Liver (tissue), 9 donors: Measurements from ENCODE around the gene NR1I3. TPM values are rescaled to one million over a fixed set of nuclear protein-coding genes. Genes with fewer than 3 reads are reported as not detected.
"Not testable (repeated sequence)": the region's sequence is repeated elsewhere in the genome, so short reads cannot be mapped to it uniquely, and the experiment has no call there.

Source experiments
- DNase-seq: peaks from one replicate; pipeline ENCODE4 v3.0.0-alpha.2; 2017; ENCODE audit warnings: low spot score
- H3K27ac ChIP-seq, 2 donors: one replicate each; pipeline ENCODE4 v1.7.0; 2013; ENCODE audit warnings: inconsistent platforms in 2 of 2, low read length in 2 of 2, control low read depth in 1 of 2, low read depth in 1 of 2, mild to moderate bottlenecking in 1 of 2
- H3K27me3 ChIP-seq, 4 donors: one replicate each; pipeline versions ENCODE4 v1.6.1 to v1.7.0; 2013; ENCODE audit warnings: low read length in 3 of 4, inconsistent platforms in 1 of 4, mild to moderate bottlenecking in 1 of 4, moderate library complexity in 1 of 4; ENCODE audit not compliant: control insufficient read depth in 4 of 4, insufficient read depth in 4 of 4
- H3K36me3 ChIP-seq, 4 donors: one replicate each; pipeline versions ENCODE4 v1.6.1 to v1.7.0; 2013; ENCODE audit warnings: low read length in 3 of 4, mild to moderate bottlenecking in 3 of 4, low read depth in 1 of 4, moderate library complexity in 1 of 4; ENCODE audit not compliant: control insufficient read depth in 4 of 4, insufficient read depth in 3 of 4
- H3K4me1 ChIP-seq, 4 donors: one replicate each; pipeline versions ENCODE4 v1.6.1 to v1.7.0; 2013; ENCODE audit warnings: low read length in 3 of 4, mild to moderate bottlenecking in 3 of 4, moderate library complexity in 1 of 4; ENCODE audit not compliant: control insufficient read depth in 4 of 4, insufficient read depth in 4 of 4
- H3K4me3 ChIP-seq, 3 donors: one replicate each; pipeline versions ENCODE4 v1.6.1 to v1.7.0; 2013; ENCODE audit warnings: low read length in 3 of 3, control low read depth in 1 of 3, low read depth in 1 of 3, mild to moderate bottlenecking in 1 of 3
- H3K9ac ChIP-seq, 2 donors: one replicate each; pipeline ENCODE4 v1.7.0; 2013; ENCODE audit warnings: low read length in 2 of 2, mild to moderate bottlenecking in 2 of 2, moderate library complexity in 2 of 2, control low read depth in 1 of 2, low read depth in 1 of 2
- H3K9me3 ChIP-seq, 4 donors: one replicate each; pipeline versions ENCODE4 v1.6.1 to v1.7.0; 2013; ENCODE audit warnings: low read length in 3 of 4; ENCODE audit not compliant: control insufficient read depth in 4 of 4
- FOXA1 ChIP-seq: IDR thresholded peaks from 2 replicates; pipeline ENCODE4 v1.6.1; 2016; ENCODE audit warnings: antibody characterized with exemption
- GABPA ChIP-seq, 2 donors: IDR thresholded peaks in 1 of 2; conservative IDR thresholded peaks in 1 of 2; 2 replicates each; pipeline ENCODE4 v1.6.1; 2016; ENCODE audit warnings: antibody characterized with exemption in 2 of 2, mild to moderate bottlenecking in 1 of 2, moderate library complexity in 1 of 2
- HNF4G ChIP-seq: IDR thresholded peaks from 2 replicates; pipeline ENCODE4 v1.6.1; 2016; ENCODE audit warnings: antibody characterized with exemption
- JUND ChIP-seq, 2 donors: IDR thresholded peaks; 2 replicates each; pipeline ENCODE4 v1.6.1; 2016; ENCODE audit warnings: antibody characterized with exemption in 2 of 2
- MAX ChIP-seq: IDR thresholded peaks from 2 replicates; pipeline ENCODE4 v1.6.1; 2016; ENCODE audit warnings: antibody characterized with exemption
- RAD21 ChIP-seq, 2 donors: IDR thresholded peaks; 2 replicates each; pipeline ENCODE4 v1.6.1; 2016; ENCODE audit warnings: antibody characterized with exemption in 2 of 2, mild to moderate bottlenecking in 2 of 2
- REST ChIP-seq: IDR thresholded peaks from 2 replicates; pipeline ENCODE4 v1.6.1; 2016; ENCODE audit warnings: antibody characterized with exemption, mild to moderate bottlenecking
- RXRA ChIP-seq, 2 donors: IDR thresholded peaks; 2 replicates each; pipeline ENCODE4 v1.6.1; 2017 to 2018; ENCODE audit warnings: antibody characterized with exemption in 2 of 2, mild to moderate bottlenecking in 1 of 2
- SP1 ChIP-seq: IDR thresholded peaks from 2 replicates; pipeline ENCODE4 v1.6.1; 2018; ENCODE audit warnings: antibody characterized with exemption, mild to moderate bottlenecking
- YY1 ChIP-seq: IDR thresholded peaks from 2 replicates; pipeline ENCODE4 v1.6.1; 2016; ENCODE audit warnings: antibody characterized with exemption, mild to moderate bottlenecking
- WGBS: extraction: QIAGEN DNeasy Blood & Tissue Kit; methylation state at CpG from one replicate; pipeline ENCODE4 v1.1.7; 2013; 5-methylcytosine and 5-hydroxymethylcytosine counted together
- polyA plus RNA-seq, 2 donors: library from polyadenylated mRNA; stranded (reverse) in 1 of 2; unstranded in 1 of 2; fragments of 200-250 nt in 1 of 2; fragments of >200 nt in 1 of 2; fragmentation: Nextera tagmentation in 1 of 2; extraction: Ambion mirVana in 1 of 2; gene quantifications; one replicate each; pipeline versions ENCODE4 v1.2.1 to v1.2.3, GENCODE V29; 2013 to 2015
- total RNA-seq, 2 donors: library from RNA; depleted of rRNA; stranded (reverse); fragments of >200 nt; gene quantifications; one replicate each; pipeline ENCODE4 v1.2.3, GENCODE V29; 2014
- TF ChIP-seq, protein P1 (sequence below): IDR thresholded peaks from 2 replicates; pipeline ENCODE4 v1.6.1; 2016; ENCODE audit warnings: antibody characterized with exemption
- TF ChIP-seq, protein P2 (sequence below): IDR thresholded peaks from 2 replicates; pipeline ENCODE4 v1.6.1; 2016; ENCODE audit warnings: antibody characterized with exemption
- donor health status: healthy.
- donor health status: healthy.
- donor health status: healthy.
- donor health status: healthy.
- donor health status: healthy.

The NR1I3 gene
- total and polyA plus RNA-seq, 4 donors, result 10.4 to 128 (median 47.7) TPM

DNA sequence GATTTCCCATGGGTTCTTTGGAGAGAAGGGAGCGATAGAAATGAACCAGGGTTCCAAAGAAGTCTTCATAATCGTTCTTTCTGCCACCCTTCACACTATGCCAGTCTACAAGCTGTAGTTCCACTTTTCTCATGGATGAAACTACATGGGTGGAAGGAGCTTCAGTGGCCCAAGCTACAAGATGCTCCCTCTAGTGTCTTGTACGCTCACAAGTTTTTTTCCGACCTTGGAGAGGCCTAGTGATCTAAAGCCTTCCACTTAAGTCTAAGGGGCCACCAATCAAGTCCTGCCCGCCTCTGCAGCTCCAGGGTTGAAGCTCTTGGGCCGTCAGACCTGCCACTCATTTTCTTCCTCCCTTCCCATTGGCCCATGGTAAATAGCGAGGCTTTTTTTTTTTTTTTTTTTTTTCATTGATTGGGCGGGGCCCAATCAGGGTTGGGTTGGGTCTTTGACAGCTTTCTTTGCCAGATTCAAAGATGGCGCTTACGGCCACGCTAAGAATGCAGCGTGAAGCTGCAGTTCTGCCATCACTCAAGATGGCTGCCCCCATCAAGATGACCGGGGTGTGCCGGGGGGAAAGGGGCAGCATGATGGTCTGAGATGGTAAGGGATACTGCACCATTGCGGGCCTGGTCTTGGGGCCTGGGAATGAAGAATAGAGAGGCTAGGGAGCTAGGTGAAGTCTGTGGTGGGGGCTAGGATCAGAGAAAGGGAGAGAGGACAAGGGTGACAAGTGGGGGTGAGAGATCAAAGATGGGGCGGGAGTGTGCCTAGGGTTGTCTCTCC lies 12.3 kb downstream of the NR1I3 start, which contains the start of gene TOMM40L (continued):
- TF ChIP-seq REST (peak; percentile 89), SP1 (peak; percentile 85), YY1 (peak; percentile 100)

- H3K4me1 ChIP-seq, result peaks cover 0 to 50% (median 27%) of the 10 kb centered on the region in 4 donors
Measured at GRCh38 chr1:161225178-161225533, 12.8 kb downstream of the NR1I3 start.

DNA sequence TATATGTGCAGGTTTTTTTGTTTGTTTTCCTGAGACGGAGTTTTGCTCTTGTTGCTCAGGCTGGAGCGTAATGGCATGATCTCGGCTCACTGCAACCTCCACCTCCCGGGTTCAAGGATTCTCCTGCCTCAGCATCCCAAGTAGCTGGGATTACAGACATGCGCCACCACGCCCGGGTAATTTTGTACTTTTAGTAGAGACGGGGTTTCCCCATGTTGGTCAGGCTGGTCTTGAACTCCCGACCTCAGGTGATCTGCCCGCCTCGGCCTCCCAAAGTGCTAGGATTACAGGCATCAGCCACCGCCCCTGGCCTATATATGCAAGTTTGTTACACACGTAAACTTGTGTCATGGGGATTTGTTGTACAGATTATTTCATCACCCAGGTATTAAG lies 13.3 kb downstream of the NR1I3 start:
- H3K27ac ChIP-seq, result peak overlapping the region; percentile 75
- not testable (repeated sequence) for DNase-seq, H3K36me3 ChIP-seq, H3K9ac ChIP-seq, H3K27me3 ChIP-seq, H3K9me3 ChIP-seq
- peak overlapping the region in 2 of 3 donors; percentile 26 to 32 for H3K4me3 ChIP-seq
- WGBS, result 33% methylated on average over 13 of the region's 13 CpGs
- peaks cover 0 to 49% (median 29%) of the 10 kb centered on the region in 4 donors for H3K4me1 ChIP-seq

More at GRCh38 chr1:161225178-161225533, 12.8 kb downstream of the NR1I3 start:
- TF ChIP-seq, protein P1, sequence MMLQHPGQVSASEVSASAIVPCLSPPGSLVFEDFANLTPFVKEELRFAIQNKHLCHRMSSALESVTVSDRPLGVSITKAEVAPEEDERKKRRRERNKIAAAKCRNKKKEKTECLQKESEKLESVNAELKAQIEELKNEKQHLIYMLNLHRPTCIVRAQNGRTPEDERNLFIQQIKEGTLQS, result no peak
- no peak for TF ChIP-seq RXRA (IDR thresholded peaks at IDR 0.05)
- H3K9me3 ChIP-seq, result no peaks in the 10 kb centered on the region
- DNase-seq, result no peak
- no peaks in the 10 kb centered on the region for H3K27me3 ChIP-seq
- H3K27ac ChIP-seq, result peak overlapping the region; percentile 75
- peak overlapping the region in 1 of 2 donors; percentile 5 for H3K9ac ChIP-seq
- peaks cover 3 to 14% (median 7%) of the 10 kb centered on the region in 4 donors for H3K36me3 ChIP-seq
- H3K4me3 ChIP-seq, result peak overlapping the region in 2 of 3 donors; percentile 17 to 25
- 38% methylated on average over 7 of the region's 7 CpGs for WGBS

DNA sequence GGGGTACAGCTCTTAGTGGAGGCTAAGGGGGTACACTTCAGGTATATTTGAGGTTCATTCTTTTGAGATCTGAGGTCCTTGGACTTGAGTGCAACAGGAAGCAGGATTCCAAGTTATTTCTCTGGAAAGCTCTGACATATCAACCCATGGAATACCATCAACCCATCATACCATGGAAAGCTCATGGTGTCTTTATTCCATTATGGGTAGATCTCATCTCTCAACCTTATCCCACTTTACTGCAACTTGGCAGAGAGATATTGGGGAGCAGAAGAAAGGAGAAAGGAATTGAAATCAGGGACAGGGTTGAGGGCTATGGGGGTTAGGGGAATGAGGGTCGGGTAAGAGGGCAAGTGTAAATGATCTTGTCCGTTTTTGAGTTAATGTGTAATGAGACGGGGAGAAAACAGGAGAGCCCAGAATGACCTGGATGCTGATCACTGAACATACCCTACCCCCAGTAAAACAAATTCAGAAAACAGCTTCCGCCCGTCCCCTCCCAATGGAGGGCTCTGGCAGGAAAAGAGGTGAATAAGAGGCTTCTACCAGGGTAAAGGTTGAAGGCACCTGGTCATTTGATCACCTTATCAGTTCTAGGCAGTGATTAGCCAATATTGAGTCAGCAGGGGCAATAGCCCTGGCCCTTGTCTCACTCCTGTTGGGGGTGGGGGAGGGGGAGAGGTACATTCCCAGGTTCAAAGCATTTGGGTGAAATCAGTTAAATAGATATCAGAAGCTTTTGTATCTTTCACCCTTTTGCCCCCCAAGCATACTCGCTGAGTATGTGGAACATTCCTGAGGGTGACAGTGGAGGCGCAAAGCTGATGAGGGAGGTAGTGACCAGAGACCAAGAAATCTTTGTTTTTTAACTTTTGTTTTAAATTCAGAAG lies 14.0 kb downstream of the NR1I3 start:
- Histone ChIP-seq H3K4me3 (peak overlapping the region in 2 of 3 donors; percentile 44 to 68), H3K36me3 (peaks cover 0 to 6% (median under 1%) of the 10 kb centered on the region in 4 donors), H3K27ac (peak overlapping the region; percentile 93 to 100), H3K9ac (peak overlapping the region in 1 of 2 donors; percentile 47), H3K4me1 (peaks cover 0 to 53% (median 30%) of the 10 kb centered on the region in 4 donors), H3K27me3 (no peaks in the 10 kb centered on the region), H3K9me3 (no peaks in the 10 kb centered on the region)
- WGBS, result 32% methylated on average over 7 of the region's 7 CpGs
- peak; percentile 71 for DNase-seq
- TF ChIP-seq RAD21 (IDR thresholded peaks at IDR 0.05) (peak; percentile 39 to 51), GABPA (IDR thresholded peaks at IDR 0.05 in 1 of 2, conservative IDR thresholded peaks at IDR 0.05 in 1 of 2) (peak in 1 of 2 donors; percentile 78), YY1 (peak; percentile 85), HNF4G (peak; percentile 33), MAX (peak; percentile 70), FOXA1 (peak; percentile 59), SP1 (peak; percentile 99), JUND (IDR thresholded peaks at IDR 0.05) (peak; percentile 81 to 94), REST (peak; percentile 77)
- TF ChIP-seq, protein P2, sequence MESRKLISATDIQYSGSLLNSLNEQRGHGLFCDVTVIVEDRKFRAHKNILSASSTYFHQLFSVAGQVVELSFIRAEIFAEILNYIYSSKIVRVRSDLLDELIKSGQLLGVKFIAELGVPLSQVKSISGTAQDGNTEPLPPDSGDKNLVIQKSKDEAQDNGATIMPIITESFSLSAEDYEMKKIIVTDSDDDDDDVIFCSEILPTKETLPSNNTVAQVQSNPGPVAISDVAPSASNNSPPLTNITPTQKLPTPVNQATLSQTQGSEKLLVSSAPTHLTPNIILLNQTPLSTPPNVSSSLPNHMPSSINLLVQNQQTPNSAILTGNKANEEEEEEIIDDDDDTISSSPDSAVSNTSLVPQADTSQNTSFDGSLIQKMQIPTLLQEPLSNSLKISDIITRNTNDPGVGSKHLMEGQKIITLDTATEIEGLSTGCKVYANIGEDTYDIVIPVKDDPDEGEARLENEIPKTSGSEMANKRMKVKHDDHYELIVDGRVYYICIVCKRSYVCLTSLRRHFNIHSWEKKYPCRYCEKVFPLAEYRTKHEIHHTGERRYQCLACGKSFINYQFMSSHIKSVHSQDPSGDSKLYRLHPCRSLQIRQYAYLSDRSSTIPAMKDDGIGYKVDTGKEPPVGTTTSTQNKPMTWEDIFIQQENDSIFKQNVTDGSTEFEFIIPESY, result peak; percentile 73
